OCI-LY7 (cell line): ENCODE results near the gene SPIRE2. TPM values are rescaled to one million over a fixed set of nuclear protein-coding genes. Genes with fewer than 3 reads are reported as not detected.

ENCODE experiments used
- Bru-seq: library from RNA; stranded (reverse); fragments of 400-500 nt; gene quantifications from one replicate; lab custom pipeline; 2021; lab: Mats Ljungman, UMichigan
- BruChase-seq, 2 experiments: library from RNA; stranded (reverse); fragments of 400-500 nt; gene quantifications; one replicate each; lab custom pipeline; 2021; lab: Mats Ljungman, UMichigan
- BruUV-seq: library from RNA; stranded (reverse); fragments of 400-500 nt; replicated peaks from 2 replicates; lab custom pipeline; 2021; lab: Mats Ljungman, UMichigan
- CTCF ChIA-PET: fragments of 300-600 bp; sonication (Branson Sonifier 250); formaldehyde crosslinking; loops from one replicate; lab custom pipeline; 2022; ENCODE audit warnings: antibody characterized with exemption; ENCODE audit not compliant: unreplicated experiment; lab: Charles Lee
- POLR2A ChIA-PET: fragments of 300-600 bp; sonication (Branson Sonifier 250); formaldehyde crosslinking; loops from one replicate; lab custom pipeline; 2022; ENCODE audit warnings: antibody characterized with exemption; lab: Charles Lee
- DNase-seq: peaks from one replicate; pipeline ENCODE4 v3.0.0-alpha.2; 2015; ENCODE audit warnings: low spot score
- H2AFZ ChIP-seq: fragments of 200-600 bp; sonication (generic), shearing (Covaris generic); 2 replicates; pipeline ENCODE4 v1.6.1; 2014; ENCODE audit warnings: mild to moderate bottlenecking, antibody characterized with exemption, low read length, moderate library complexity
- H3K27ac ChIP-seq: fragments of 200-600 bp; sonication (generic); 2 replicates; pipeline ENCODE4 v1.5.1; 2014; ENCODE audit warnings: mixed run types, low read depth, mild to moderate bottlenecking, moderate library complexity, low read length, inconsistent platforms; ENCODE audit not compliant: poor library complexity, severe bottlenecking
- H3K36me3 ChIP-seq: fragments of 200-600 bp; sonication (generic); 2 replicates; pipeline ENCODE4 v1.6.1; 2014; ENCODE audit warnings: mild to moderate bottlenecking, antibody characterized with exemption, low read length, moderate library complexity, mixed read lengths; ENCODE audit not compliant: insufficient read depth
- H3K4me1 ChIP-seq: fragments of 200-600 bp; sonication (generic); 2 replicates; pipeline ENCODE4 v1.5.1; 2014; ENCODE audit warnings: mild to moderate bottlenecking, low read length; ENCODE audit not compliant: insufficient read depth, poor library complexity, severe bottlenecking
- H3K4me2 ChIP-seq: fragments of 200-600 bp; sonication (generic); 2 replicates; pipeline ENCODE4 v1.6.1; 2014; ENCODE audit warnings: mild to moderate bottlenecking, low read length
- H3K4me3 ChIP-seq: fragments of 200-600 bp; sonication (generic); 2 replicates; pipeline ENCODE4 v1.5.1; 2014; ENCODE audit warnings: mild to moderate bottlenecking, low read depth, low read length; ENCODE audit not compliant: poor library complexity, severe bottlenecking
- H3K79me2 ChIP-seq: fragments of 200-600 bp; sonication (generic); 2 replicates; pipeline ENCODE4 v1.6.1; 2016; ENCODE audit warnings: low read depth, mild to moderate bottlenecking, low read length, moderate library complexity, mixed read lengths; ENCODE audit not compliant: insufficient read depth
- H3K9me2 ChIP-seq: fragments of 200-600 bp; sonication (generic); 2 replicates; pipeline ENCODE4 v1.6.1; 2016; ENCODE audit warnings: mild to moderate bottlenecking, low read length, mixed read lengths; ENCODE audit not compliant: insufficient read depth
- H3K9me3 ChIP-seq: fragments of 200-600 bp; sonication (generic); 2 replicates; pipeline ENCODE4 v1.6.1; 2014; ENCODE audit warnings: mild to moderate bottlenecking, mixed run types, low read length, mixed read lengths
- H4K20me1 ChIP-seq: fragments of 200-600 bp; sonication (generic); 2 replicates; pipeline ENCODE4 v1.6.1; 2014; ENCODE audit warnings: mild to moderate bottlenecking, antibody characterized with exemption, low read length, moderate library complexity, mixed read lengths; ENCODE audit not compliant: insufficient read depth
- EZH2phosphoT487 ChIP-seq: fragments of 200-600 bp; sonication (generic); IDR thresholded peaks from 2 replicates; pipeline ENCODE4 v1.6.1; 2018; ENCODE audit warnings: low read depth, borderline replicate concordance, mild to moderate bottlenecking, mixed run types, antibody characterized with exemption, low read length, moderate library complexity, mixed read lengths
- intact Hi-C: fragments of 100-400 bp; cut with micrococcal nuclease; formaldehyde crosslinking; loops from one replicate; pipeline ENCODE4 v1.10.0; 2022; ENCODE audit not compliant: unreplicated experiment
- long read RNA-seq: library from polyadenylated mRNA; stranded (forward); transcript quantifications from one replicate; pipeline ENCODE4 v2.0.0, GENCODE V29; 2022
- total RNA-seq, 2 experiments: library from RNA; depleted of rRNA in 1 of 2; stranded (reverse); fragments of >200 nt in 1 of 2; shearing (Covaris generic) in 1 of 2; gene quantifications; 2 replicates each; pipeline ENCODE4 v1.2.3, GENCODE V29; 2014 to 2022
- TF ChIP-seq, protein P1 (sequence below): fragments of 200-600 bp; sonication (generic); conservative IDR thresholded peaks from 2 replicates; pipeline ENCODE4 v1.5.1; 2014; ENCODE audit warnings: mild to moderate bottlenecking, antibody characterized with exemption, low read length, moderate library complexity, mixed read lengths

The SPIRE2 gene, protein sequence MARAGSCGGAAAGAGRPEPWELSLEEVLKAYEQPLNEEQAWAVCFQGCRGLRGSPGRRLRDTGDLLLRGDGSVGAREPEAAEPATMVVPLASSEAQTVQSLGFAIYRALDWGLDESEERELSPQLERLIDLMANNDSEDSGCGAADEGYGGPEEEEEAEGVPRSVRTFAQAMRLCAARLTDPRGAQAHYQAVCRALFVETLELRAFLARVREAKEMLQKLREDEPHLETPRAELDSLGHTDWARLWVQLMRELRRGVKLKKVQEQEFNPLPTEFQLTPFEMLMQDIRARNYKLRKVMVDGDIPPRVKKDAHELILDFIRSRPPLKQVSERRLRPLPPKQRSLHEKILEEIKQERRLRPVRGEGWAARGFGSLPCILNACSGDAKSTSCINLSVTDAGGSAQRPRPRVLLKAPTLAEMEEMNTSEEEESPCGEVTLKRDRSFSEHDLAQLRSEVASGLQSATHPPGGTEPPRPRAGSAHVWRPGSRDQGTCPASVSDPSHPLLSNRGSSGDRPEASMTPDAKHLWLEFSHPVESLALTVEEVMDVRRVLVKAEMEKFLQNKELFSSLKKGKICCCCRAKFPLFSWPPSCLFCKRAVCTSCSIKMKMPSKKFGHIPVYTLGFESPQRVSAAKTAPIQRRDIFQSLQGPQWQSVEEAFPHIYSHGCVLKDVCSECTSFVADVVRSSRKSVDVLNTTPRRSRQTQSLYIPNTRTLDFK
- total RNA-seq (2014; rRNA removed; shearing (Covaris generic)) (7.1 and 9.4 TPM in 2 replicates), total RNA-seq (2022) (43.8 and 48.5 TPM in 2 replicates), Bru-seq, nascent RNA (percentile 47 among the genes with signal in this experiment), BruChase-seq, experiment 1, labeled RNA remaining after a 6-hour chase (percentile 63 among the genes with signal in this experiment), BruChase-seq, experiment 2, labeled RNA remaining after a 2-hour chase (percentile 52 among the genes with signal in this experiment)
- long read RNA-seq, partial matches to known transcripts: 1 of 18 reads
- long read RNA-seq, other reads (novel, unspliced or antisense): 16 of 18 reads

DNA sequence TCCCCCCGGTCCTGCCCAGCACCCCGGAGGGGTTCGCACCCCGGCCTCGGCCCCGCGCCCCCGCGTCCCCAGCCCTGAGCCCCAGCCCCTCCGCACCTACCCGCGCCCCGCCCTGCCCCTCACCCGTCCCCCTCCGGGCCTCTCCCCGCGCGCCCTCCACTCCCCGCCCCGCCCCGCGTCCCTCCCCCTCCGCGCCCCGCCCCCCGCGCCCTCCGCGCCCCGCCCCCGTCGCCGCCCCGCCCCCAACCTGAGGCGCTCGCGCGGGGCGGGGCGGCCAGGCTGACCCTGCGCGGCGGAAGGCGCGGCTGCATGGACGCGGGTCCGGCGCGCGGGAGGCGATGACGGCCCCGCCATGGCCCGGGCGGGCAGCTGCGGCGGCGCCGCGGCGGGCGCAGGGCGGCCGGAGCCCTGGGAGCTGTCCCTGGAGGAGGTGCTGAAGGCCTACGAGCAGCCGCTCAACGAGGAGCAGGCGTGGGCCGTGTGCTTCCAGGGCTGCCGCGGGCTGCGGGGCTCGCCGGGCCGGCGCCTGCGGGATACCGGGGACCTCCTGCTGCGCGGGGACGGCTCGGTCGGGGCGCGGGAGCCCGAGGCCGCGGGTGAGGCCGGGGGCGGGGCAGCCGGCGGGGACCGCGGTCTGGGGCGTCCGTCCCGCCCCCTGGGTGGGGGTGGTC lies at the start of gene SPIRE2:
Gene SPIRE2, plus strand, starts transcription at position 277 of the 671 bp plus-strand sequence. Its CDS starts 76 bp downstream, at position 353.
- Histone ChIP-seq H3K4me2 (peak within 1 kb of the TSS; percentile 52; the same call in 1 of the 2 replicates), H3K79me2 (no peaks in the 10 kb centered on the region), H3K9me2 (no peaks in the 10 kb centered on the region), H4K20me1 (no peaks in the 10 kb centered on the region), H3K4me3 (peak within 1 kb of the TSS; percentile 40), H3K9me3 (no peaks in the 10 kb centered on the region), H3K4me1 (no peaks in the 10 kb centered on the region), H2AFZ (no peak within 1 kb of the TSS), H3K27ac (no peak within 1 kb of the TSS), H3K36me3 (no peaks in the 10 kb centered on the region)
- no TSS peak for BruUV-seq
- DNase-seq: peak; percentile 63
- CTCF ChIA-PET: no interaction called here
- intact Hi-C loops: no loop called here
- POLR2A ChIA-PET: no interaction called here
- TF ChIP-seq EZH2phosphoT487: no peak
- TF ChIP-seq, protein P1, sequence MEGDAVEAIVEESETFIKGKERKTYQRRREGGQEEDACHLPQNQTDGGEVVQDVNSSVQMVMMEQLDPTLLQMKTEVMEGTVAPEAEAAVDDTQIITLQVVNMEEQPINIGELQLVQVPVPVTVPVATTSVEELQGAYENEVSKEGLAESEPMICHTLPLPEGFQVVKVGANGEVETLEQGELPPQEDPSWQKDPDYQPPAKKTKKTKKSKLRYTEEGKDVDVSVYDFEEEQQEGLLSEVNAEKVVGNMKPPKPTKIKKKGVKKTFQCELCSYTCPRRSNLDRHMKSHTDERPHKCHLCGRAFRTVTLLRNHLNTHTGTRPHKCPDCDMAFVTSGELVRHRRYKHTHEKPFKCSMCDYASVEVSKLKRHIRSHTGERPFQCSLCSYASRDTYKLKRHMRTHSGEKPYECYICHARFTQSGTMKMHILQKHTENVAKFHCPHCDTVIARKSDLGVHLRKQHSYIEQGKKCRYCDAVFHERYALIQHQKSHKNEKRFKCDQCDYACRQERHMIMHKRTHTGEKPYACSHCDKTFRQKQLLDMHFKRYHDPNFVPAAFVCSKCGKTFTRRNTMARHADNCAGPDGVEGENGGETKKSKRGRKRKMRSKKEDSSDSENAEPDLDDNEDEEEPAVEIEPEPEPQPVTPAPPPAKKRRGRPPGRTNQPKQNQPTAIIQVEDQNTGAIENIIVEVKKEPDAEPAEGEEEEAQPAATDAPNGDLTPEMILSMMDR: no peak

DNA sequence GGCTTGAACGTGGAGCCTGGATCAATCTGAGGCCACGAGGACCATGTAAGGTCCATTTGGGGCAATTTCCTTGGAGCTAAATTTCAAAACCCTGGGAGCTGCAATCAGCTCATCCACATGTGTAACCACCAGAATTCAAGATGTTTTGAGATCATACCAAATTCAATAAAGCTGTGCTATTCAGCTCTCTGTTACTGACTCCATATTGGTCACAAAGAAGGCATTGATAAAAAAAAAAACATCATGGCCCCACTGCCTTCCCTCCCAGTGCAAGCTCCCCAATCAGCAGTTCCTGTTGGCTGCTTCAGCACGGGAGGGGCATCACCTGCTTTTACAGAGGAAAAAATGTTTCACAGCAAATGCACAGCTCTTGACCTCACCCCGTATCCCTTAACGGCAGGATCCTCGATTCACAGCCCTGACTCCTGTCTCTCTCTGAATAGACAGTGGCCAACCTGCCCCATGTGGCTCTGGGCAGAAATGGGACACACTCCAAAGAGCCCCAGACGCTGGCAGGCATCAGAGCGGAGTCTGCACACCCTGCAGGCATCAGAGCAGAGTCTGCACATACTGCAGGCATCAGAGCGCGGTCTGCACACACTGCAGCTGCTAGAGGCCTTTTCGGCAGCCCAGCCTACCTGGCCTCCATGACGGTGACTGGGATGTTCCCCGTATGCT lies 48.9 kb upstream of the SPIRE2 start:
- H3K4me3 ChIP-seq: no peak overlapping the region
- intact Hi-C loops: no loop called here
- no peak overlapping the region for H3K27ac ChIP-seq
- ChIA-PET POLR2A (interaction anchor here (0.5 kb wide), 1 partner anchor 61 kb away, joined by 6 read pairs; no protein-coding TSS in a partner anchor), CTCF (no interaction called here)
- TF ChIP-seq EZH2phosphoT487: no peak
- TF ChIP-seq, protein P1: no peak
- no peaks in the 10 kb centered on the region for H3K9me2 ChIP-seq
- H3K36me3 ChIP-seq: peaks cover 97% of the 10 kb centered on the region
- H3K79me2 ChIP-seq: no peaks in the 10 kb centered on the region; the same call in 1 of the 2 replicates
- BruUV-seq: no TSS peak
- H3K4me2 ChIP-seq: no peak overlapping the region
- H2AFZ ChIP-seq: no peak overlapping the region
- H3K9me3 ChIP-seq: no peaks in the 10 kb centered on the region
- no peaks in the 10 kb centered on the region for H3K4me1 ChIP-seq
- H4K20me1 ChIP-seq: no peaks in the 10 kb centered on the region
- no peak for DNase-seq
